Heart right ventricle (tissue), 16 donors: ENCODE measurements around the gene ACTR1B. TPM values are rescaled to one million over a fixed set of nuclear protein-coding genes. Genes with fewer than 3 reads are reported as not detected.
"Not testable (repeated sequence)": the region's sequence is repeated elsewhere in the genome, so short reads cannot be mapped to it uniquely, and the experiment has no call there.

Source experiments
- ATAC-seq, 8 donors: fragments of 200-7000 bp; cut with Tn5 transposase; one replicate each; pipeline ENCODE4 v1.9.1; 2020; ENCODE audit warnings: mild to moderate bottlenecking in 8 of 8, moderate library complexity in 8 of 8, moderate number of reproducible peaks in 1 of 8
- DNase-seq, 2 donors: peaks; one replicate each; pipeline ENCODE4 v3.0.0-alpha.2; 2020
- H3K27ac ChIP-seq, 10 donors: fragments of 200-600 bp; sonication (generic) in 2 of 10; one replicate each; pipeline versions ENCODE4 v1.5.0 to v1.8.0; 2020 to 2022; ENCODE audit warnings: mild to moderate bottlenecking in 3 of 10
- H3K27me3 ChIP-seq, 7 donors: fragments of 200-600 bp; one replicate each; pipeline ENCODE4 v1.8.0; 2021 to 2022; ENCODE audit warnings: mild to moderate bottlenecking in 2 of 7
- H3K36me3 ChIP-seq, 9 donors: fragments of 200-600 bp; sonication (generic) in 1 of 9; one replicate each; pipeline versions ENCODE4 v1.5.0 to v1.8.0; 2020 to 2022; ENCODE audit warnings: mild to moderate bottlenecking in 2 of 9
- H3K4me1 ChIP-seq, 9 donors: fragments of 200-600 bp; sonication (generic) in 1 of 9; one replicate each; pipeline versions ENCODE4 v1.5.0 to v1.8.0; 2020 to 2022; ENCODE audit warnings: mild to moderate bottlenecking in 4 of 9
- H3K4me3 ChIP-seq, 10 donors: fragments of 200-600 bp; sonication (generic) in 2 of 10; one replicate each; pipeline versions ENCODE4 v1.5.0 to v1.8.0; 2020 to 2022; ENCODE audit warnings: mild to moderate bottlenecking in 7 of 10, moderate library complexity in 2 of 10
- H3K9me3 ChIP-seq, 11 donors: fragments of 200-600 bp in 10 of 11; sonication (generic) in 2 of 11; one replicate each; pipeline versions ENCODE4 v1.5.0 to v1.8.0; 2013 to 2022; ENCODE audit warnings: mild to moderate bottlenecking in 2 of 11, control low read depth in 1 of 11, moderate library complexity in 1 of 11
- WGBS, 2 donors: extraction: QIAGEN DNeasy Blood & Tissue Kit; methylation state at CpG; one replicate each; pipeline ENCODE4 v1.1.7; 2013; ENCODE audit warnings: inconsistent platforms in 1 of 2; 5-methylcytosine and 5-hydroxymethylcytosine counted together
- intact Hi-C, 10 donors: fragments of 100-400 bp; cut with DNase I; formaldehyde crosslinking; loops; one replicate each; pipeline versions ENCODE4 v1.11.1 to v1.14.2; 2022
- polyA plus RNA-seq, 2 donors: library from polyadenylated mRNA; stranded (reverse); fragments of 200-250 nt; gene quantifications; one replicate each; pipeline ENCODE4 v1.2.3, GENCODE V29; 2013
- total RNA-seq, 10 donors: library from RNA; stranded (reverse); fragmentation: NEBNext Ultra II Directional in 3 of 10; extraction: Animal tissue kit (Norgen Biotek cat#: 25700) in 3 of 10; gene quantifications; one replicate each; pipeline versions ENCODE4 v1.2.1 to v1.2.4, GENCODE V29; 2021 to 2023
- TF ChIP-seq, protein P1 (sequence below), 9 donors: fragments of 200-600 bp; sonication (generic) in 2 of 9; IDR thresholded peaks; one replicate each; pipeline versions ENCODE4 v1.5.0 to v1.8.0; 2021 to 2022; ENCODE audit warnings: antibody characterized with exemption in 9 of 9, mild to moderate bottlenecking in 5 of 9, moderate library complexity in 1 of 9
- donor health status: Arrhythmogenic right ventricular cardiomyopathy.
- donor health status: ischemic (EF 13 %, LVEDD 7.1; RV severe dilation, severe dysfunction).
- donor health status: healthy with polysubstance abuse.
- donor health status: DM: no; HTN: yes; CAD: no.
- donor health status: DM: no; HTN: no; CAD: no.
- donor health status: ischemic (EF 25% LVEDD 6.9; RV normal size, moderate dysfunction).
- donor health status: ischemic (EF 25% LVEDD 5.7; RV mildly dilated, moderate dysfunction).
- donor health status: healthy.
- donor health status: DM: yes; HTN: yes; CAD: no.
- donor health status: Ischemic cardiomyopathy.
- donor health status: ischemic (EF 35%, LVEDD 5.7; RV mildly dilated, moderate dysfunction).
- donor health status: nonischemic (EF 11% LVEDD 7.7; RV severe dilation, severe dysfunction).
- donor health status: DM: yes; HTN: yes; CAD: no.
- donor health status: PGD.
- donor health status: ischemic (EF 29% LVEDD 5.4; RV normal size, mild dysfunction).
- donor health status: nonischemic (EF 23%, LVEDD 6.1; RV moderate dilation, normal function).

ACTR1B gene
- total and polyA plus RNA-seq, 12 donors, result 43.4 to 87.5 (median 71.4) TPM

DNA sequence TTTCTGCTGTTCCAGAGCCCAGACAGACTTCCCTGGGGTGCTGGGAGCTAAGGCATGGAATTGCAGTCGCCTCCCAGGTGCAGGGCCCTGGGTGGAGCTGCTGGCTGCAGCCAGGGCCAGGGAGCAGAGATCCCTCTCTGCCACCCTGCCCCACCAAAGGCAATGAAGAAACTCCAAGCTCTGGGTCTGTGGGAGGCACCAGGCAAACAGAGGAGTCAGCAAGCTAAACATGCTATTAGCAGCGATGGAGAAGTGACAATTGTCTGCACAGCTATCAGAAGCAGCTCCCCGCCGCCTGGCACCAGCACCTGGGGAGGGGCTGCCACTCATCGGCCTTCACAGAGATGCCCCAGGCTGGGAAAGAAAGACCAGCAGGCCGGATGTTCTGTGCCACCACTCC, 45.9 kb downstream of the ACTR1B start:
- TF ChIP-seq, protein P1, sequence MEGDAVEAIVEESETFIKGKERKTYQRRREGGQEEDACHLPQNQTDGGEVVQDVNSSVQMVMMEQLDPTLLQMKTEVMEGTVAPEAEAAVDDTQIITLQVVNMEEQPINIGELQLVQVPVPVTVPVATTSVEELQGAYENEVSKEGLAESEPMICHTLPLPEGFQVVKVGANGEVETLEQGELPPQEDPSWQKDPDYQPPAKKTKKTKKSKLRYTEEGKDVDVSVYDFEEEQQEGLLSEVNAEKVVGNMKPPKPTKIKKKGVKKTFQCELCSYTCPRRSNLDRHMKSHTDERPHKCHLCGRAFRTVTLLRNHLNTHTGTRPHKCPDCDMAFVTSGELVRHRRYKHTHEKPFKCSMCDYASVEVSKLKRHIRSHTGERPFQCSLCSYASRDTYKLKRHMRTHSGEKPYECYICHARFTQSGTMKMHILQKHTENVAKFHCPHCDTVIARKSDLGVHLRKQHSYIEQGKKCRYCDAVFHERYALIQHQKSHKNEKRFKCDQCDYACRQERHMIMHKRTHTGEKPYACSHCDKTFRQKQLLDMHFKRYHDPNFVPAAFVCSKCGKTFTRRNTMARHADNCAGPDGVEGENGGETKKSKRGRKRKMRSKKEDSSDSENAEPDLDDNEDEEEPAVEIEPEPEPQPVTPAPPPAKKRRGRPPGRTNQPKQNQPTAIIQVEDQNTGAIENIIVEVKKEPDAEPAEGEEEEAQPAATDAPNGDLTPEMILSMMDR (IDR thresholded peaks at IDR 0.05), result no peak
- 90 to 94% methylated on average over 4 to 6 of the region's 6 CpGs for WGBS, 2 donors
- Histone ChIP-seq H3K36me3 (no peaks in the 10 kb centered on the region), H3K27ac (no peak overlapping the region), H3K4me1 (no peaks in the 10 kb centered on the region), H3K4me3 (no peak overlapping the region), H3K9me3 (no peaks in the 10 kb centered on the region), H3K27me3 (no peaks in the 10 kb centered on the region)
- ATAC-seq, result no peak
- no peak for DNase-seq
- intact Hi-C loops, result no loop called here

DNA sequence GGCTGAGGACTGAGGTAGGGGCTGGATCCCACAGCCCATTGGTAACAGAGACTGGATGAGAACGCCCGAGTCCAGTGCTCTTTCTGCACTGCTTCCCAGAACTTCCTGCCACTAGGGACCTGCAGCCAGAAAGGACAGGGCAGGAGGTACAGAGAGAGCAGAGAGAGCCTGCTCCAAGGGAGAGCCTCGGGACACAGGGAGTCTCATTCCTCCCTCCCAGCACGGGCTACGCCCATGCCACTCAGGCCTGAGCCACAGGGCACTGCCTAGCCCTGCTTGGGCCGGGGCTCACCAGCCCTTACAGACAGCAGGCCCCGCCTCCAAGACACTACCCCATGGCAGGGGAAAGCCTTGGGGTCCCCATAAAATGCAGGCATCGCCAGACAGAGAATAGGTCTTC, 48.1 kb downstream of the ACTR1B start:
- peak in 5 of 8 donors; percentile 27 to 73 (median 31) for ATAC-seq
- H3K9me3 ChIP-seq, H3K27me3 ChIP-seq, H3K27ac ChIP-seq, H3K4me3 ChIP-seq, H3K4me1 ChIP-seq, H3K36me3 ChIP-seq, DNase-seq, intact Hi-C loops: not testable (repeated sequence)
- WGBS, 2 donors, result 88% methylated on average over 1 of the region's 8 CpGs; no CpG with 5 or more reads in 1 of the 2 donors

DNA sequence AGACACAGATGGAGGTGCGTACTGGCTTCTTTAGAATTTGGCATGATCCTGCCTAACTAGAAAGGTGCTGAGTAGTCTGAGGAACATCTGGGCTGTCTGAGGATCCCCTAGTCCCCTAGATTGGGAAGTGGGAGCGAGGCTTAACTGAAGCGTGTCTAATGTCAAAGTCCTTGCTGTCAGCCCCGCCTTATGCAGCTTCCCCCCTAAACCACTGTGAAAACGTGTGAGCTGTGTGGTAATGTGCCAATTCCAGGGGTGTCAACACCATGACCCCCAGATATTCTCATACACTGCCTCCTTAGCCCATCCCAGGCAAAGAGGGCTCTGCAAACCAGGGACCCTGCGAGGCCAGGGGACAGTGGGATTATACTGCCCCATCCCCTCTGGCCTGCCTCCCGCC, 51.9 kb downstream of the ACTR1B start:
- H3K27me3 ChIP-seq, H3K36me3 ChIP-seq, H3K4me1 ChIP-seq, H3K9me3 ChIP-seq, H3K4me3 ChIP-seq, intact Hi-C loops, DNase-seq, ATAC-seq, H3K27ac ChIP-seq: not testable (repeated sequence)
- WGBS, 2 donors, result 33 to 65% methylated on average over 1 to 2 of the region's 7 CpGs

DNA sequence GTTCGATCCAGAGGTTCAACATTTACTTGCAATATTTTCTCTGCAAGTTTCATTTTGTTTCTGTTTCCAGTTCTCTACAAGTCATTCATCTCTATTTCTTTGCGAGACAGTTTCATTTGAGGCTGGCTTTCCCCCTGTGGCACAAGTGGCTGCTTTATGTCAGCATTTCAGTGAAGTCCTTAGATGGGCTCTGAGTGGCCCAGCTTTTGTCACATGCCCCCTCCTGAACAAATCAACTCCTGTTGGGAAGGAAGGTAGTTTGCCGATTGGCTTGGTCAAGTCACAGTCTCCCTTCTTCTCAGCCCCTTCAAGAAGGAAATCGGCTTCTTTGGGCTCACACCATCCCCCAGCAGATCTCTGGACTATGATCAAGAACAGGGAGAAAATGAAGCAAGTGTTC, 55.1 kb downstream of the ACTR1B start:
- 85 to 92% methylated on average over 3 to 4 of the region's 4 CpGs for WGBS, 2 donors
- DNase-seq, H3K4me3 ChIP-seq, H3K27ac ChIP-seq, H3K27me3 ChIP-seq, H3K4me1 ChIP-seq, H3K9me3 ChIP-seq, ATAC-seq, H3K36me3 ChIP-seq, intact Hi-C loops: not testable (repeated sequence)

Other genes starting within 250 kb of the ACTR1B start
- 1 to 10 TPM; 2.2 to 6.7 (median 4.1) TPM for gene ANKRD36B, start 74.2 kb downstream of the ACTR1B start, total RNA-seq
- gene ANKRD36B, start 74.2 kb downstream of the ACTR1B start, polyA plus RNA-seq, result 10 to 100 TPM in 1 of 2 donors, under 1 TPM in 1; 0.80 to 20.5 TPM
- gene COX5B, start 18.0 kb downstream of the ACTR1B start, total RNA-seq, result 1,000 to 10,000 TPM in 9 of 10 donors, 100 to 1,000 TPM in 1; 886 to 1,398 (median 1,288) TPM
- gene COX5B, start 18.0 kb downstream of the ACTR1B start, polyA plus RNA-seq, result 1,000 to 10,000 TPM; 1,705 to 5,403 TPM
- 1 to 10 TPM; 1.5 to 4.4 (median 2.9) TPM for gene C2orf92, start 5.7 kb upstream of the ACTR1B start, total RNA-seq
- 10 to 100 TPM in 1 of 2 donors, under 1 TPM in 1; 0.83 to 25.4 TPM for gene C2orf92, start 5.7 kb upstream of the ACTR1B start, polyA plus RNA-seq
- 1 to 10 TPM in 3 of 10 donors, under 1 TPM in 7; 0.42 to 8.7 (median 0.67) TPM for gene ZAP70, start 49.5 kb upstream of the ACTR1B start, total RNA-seq
- 1 to 10 TPM in 1 of 2 donors, under 1 TPM in 1; 0.61 to 1.3 TPM for gene ZAP70, start 49.5 kb upstream of the ACTR1B start, polyA plus RNA-seq